CD4-positive, CD25-positive, alpha-beta regulatory T cell (primary cell): ENCODE results near the gene FNIP1. TPM values are rescaled to one million over a fixed set of nuclear protein-coding genes. Genes with fewer than 3 reads are reported as not detected.

Experiments used
- ATAC-seq, 2 donors: fragments of 150-1000 bp; cut with Tn5 transposase; one replicate each; pipeline ENCODE4 v1.10.0; 2021; ENCODE audit warnings: low read depth in 2 of 2, moderate number of reproducible peaks in 2 of 2, moderate library complexity in 1 of 2
- DNase-seq, 3 donors: peaks; one replicate each; pipeline versions ENCODE4 v3.0.0 to v3.0.0-alpha.2; 2012 to 2022; ENCODE audit warnings: mixed read lengths in 1 of 3
- H3K27ac ChIP-seq: one replicate; pipeline ENCODE4 v1.7.0; 2013; ENCODE audit warnings: mild to moderate bottlenecking, low read length; ENCODE audit not compliant: insufficient read depth, poor library complexity, severe bottlenecking
- H3K27me3 ChIP-seq: one replicate; pipeline ENCODE4 v1.7.0; 2013; ENCODE audit warnings: low read length; ENCODE audit not compliant: control insufficient read depth, insufficient read depth
- H3K36me3 ChIP-seq: one replicate; pipeline ENCODE4 v1.7.0; 2013; ENCODE audit warnings: mild to moderate bottlenecking, low read length, moderate library complexity; ENCODE audit not compliant: control insufficient read depth, insufficient read depth
- H3K4me1 ChIP-seq: 2 replicates; pipeline ENCODE4 v1.7.0; 2013; ENCODE audit warnings: mild to moderate bottlenecking, low read length; ENCODE audit not compliant: insufficient read depth, control insufficient read depth, poor library complexity, severe bottlenecking
- H3K4me3 ChIP-seq: one replicate; pipeline ENCODE4 v1.7.0; 2013; ENCODE audit warnings: low read depth, mild to moderate bottlenecking, low read length, moderate library complexity
- H3K9me3 ChIP-seq, 2 experiments: 1 replicate in 1 of 2; 2 replicates in 1 of 2; pipeline ENCODE4 v1.7.0; 2013; ENCODE audit warnings: low read length in 2 of 2, mild to moderate bottlenecking in 1 of 2, moderate library complexity in 1 of 2; ENCODE audit not compliant: control insufficient read depth in 2 of 2
- H3K27ac Mint-ChIP-seq, 3 donors: one replicate each; pipeline ENCODE4 v1.8.0; 2020 to 2022; ENCODE audit warnings: mild to moderate bottlenecking in 3 of 3, mixed read lengths in 3 of 3, moderate library complexity in 2 of 3
- H3K27me3 Mint-ChIP-seq: one replicate; pipeline ENCODE4 v1.8.0; 2022; ENCODE audit warnings: mild to moderate bottlenecking, mixed read lengths
- H3K36me3 Mint-ChIP-seq: one replicate; pipeline ENCODE4 v1.8.0; 2020; ENCODE audit warnings: mixed read lengths
- H3K4me1 Mint-ChIP-seq, 4 donors: one replicate each; pipeline ENCODE4 v1.8.0; 2020 to 2022; ENCODE audit warnings: mixed read lengths in 4 of 4, mild to moderate bottlenecking in 1 of 4
- H3K4me3 Mint-ChIP-seq, 4 donors: one replicate each; pipeline ENCODE4 v1.8.0; 2020 to 2022; ENCODE audit warnings: mild to moderate bottlenecking in 4 of 4, mixed read lengths in 4 of 4, moderate library complexity in 3 of 4
- H3K9me3 Mint-ChIP-seq, 7 donors: one replicate each; pipeline ENCODE4 v1.8.0; 2020 to 2022; ENCODE audit warnings: mixed read lengths in 7 of 7, mild to moderate bottlenecking in 3 of 7, moderate library complexity in 2 of 7
- polyA plus RNA-seq, 4 donors: library from polyadenylated mRNA; unstranded; fragments of 300-500 nt; fragmentation: Illumina TruSeq; gene quantifications; one replicate each; pipeline ENCODE4 v1.2.3, GENCODE V29; 2021
- total RNA-seq: library from RNA; stranded (reverse); gene quantifications from one replicate; pipeline ENCODE4 v1.2.3, GENCODE V29; 2022

Gene FNIP1
- total and polyA plus RNA-seq, 5 donors from 2014 or later, result 10.0 to 33.2 (median 14.1) TPM

DNA sequence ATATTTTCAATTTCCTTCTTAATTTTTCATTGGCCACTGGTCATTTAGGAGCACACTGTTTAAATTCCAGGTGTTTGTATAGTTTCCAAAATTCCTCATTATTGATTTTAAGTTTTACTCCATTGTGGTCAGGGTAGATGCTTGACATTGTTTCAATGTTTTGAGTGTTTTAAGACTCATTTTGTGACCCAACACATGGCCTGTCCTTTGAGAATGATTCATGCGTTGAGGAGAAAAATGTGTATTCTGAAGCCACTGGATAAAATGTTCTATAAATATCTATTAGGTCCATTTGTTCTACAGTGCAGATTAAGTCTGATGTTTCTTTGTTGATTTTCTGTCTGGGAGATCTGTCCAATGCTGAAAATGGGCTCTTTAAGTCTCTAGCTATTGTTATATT, 24.4 kb upstream of the FNIP1 start:
- Mint-ChIP-seq H3K27ac (no peak overlapping the region), H3K4me1 (peaks cover 5 to 13% (median 8%) of the 10 kb centered on the region in 4 donors), H3K9me3 (peaks cover 0 to 3% (median 0%) of the 10 kb centered on the region in 7 donors), H3K36me3 (no peaks in the 10 kb centered on the region), H3K27me3 (peaks cover 35% of the 10 kb centered on the region), H3K4me3 (no peak overlapping the region)
- DNase-seq (no peak), ATAC-seq (no peak)
- Histone ChIP-seq H3K4me3 (no peak overlapping the region), H3K9me3 (no peaks in the 10 kb centered on the region), H3K36me3 (no peaks in the 10 kb centered on the region), H3K4me1 (no peaks in the 10 kb centered on the region), H3K27ac (no peak overlapping the region), H3K27me3 (peaks cover 7% of the 10 kb centered on the region)

DNA sequence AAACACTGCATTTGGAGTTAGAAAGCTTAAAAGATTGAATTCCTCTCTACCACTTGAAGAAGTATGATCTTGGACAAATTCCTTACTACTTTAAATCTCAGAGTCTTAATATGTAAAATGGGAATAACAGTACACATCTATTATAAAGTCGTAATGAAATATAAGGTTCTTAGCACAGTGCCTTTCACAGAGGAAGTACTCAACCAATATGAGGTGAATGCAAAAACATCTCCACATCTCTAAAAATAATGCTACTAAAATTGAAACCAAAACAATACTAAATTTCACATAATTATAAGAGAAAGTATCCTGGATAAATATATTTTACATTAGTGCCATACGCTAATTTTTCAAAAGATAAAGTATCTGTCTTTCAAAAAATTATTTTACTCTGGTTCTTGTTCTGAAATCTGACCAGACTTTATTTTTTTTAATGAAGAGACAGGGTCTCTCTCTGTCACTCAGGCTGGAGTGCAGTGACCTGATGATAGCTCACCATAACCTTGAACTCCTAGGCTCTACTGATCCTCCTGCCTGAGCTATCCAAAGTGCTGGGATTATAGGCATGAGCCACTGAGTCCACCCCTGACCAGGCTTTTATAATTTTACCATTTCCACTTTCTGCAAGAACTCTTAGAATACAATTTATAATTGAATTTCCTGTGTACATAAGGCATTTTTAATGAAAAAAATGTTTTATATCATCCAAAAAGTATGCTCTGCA, 21.3 kb upstream of the FNIP1 start:
- H3K27me3 ChIP-seq, result peaks cover 8% of the 10 kb centered on the region
- ATAC-seq (no peak), DNase-seq (no peak)
- no peaks in the 10 kb centered on the region for H3K36me3 ChIP-seq
- no peak overlapping the region for H3K4me3 ChIP-seq
- Mint-ChIP-seq H3K4me1 (peaks cover 5 to 13% (median 8%) of the 10 kb centered on the region in 4 donors), H3K27ac (peak overlapping the region in 1 of 3 donors; percentile 37), H3K36me3 (no peaks in the 10 kb centered on the region), H3K9me3 (peaks cover 0 to 2% (median 0%) of the 10 kb centered on the region in 7 donors), H3K4me3 (no peak overlapping the region), H3K27me3 (peaks cover 24% of the 10 kb centered on the region)
- no peaks in the 10 kb centered on the region for H3K4me1 ChIP-seq
- no peak overlapping the region for H3K27ac ChIP-seq
- H3K9me3 ChIP-seq, result no peaks in the 10 kb centered on the region

DNA sequence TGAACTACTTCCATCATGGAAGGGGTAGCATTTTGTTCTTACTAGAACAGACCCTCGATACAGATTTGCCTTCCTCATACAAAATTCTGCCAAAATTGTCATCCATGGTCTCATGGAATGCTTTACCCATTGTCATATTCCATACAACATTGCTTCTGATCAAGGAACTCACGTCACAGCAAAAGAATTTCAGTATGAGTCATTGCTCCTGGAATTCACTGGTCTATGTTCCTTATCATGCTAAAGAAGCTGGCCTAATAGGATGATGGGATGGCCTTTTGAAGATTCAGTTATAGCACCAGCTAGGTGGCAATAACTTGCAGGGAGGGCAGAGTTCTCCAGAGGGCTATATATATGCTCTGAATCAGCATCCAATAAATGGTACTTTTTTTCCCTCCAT, 18.2 kb upstream of the FNIP1 start:
- peaks cover 5% of the 10 kb centered on the region for H3K27me3 Mint-ChIP-seq
- no peak overlapping the region for H3K4me3 ChIP-seq
- peaks cover 0 to 2% (median 0%) of the 10 kb centered on the region in 7 donors for H3K9me3 Mint-ChIP-seq
- H3K36me3 Mint-ChIP-seq, result no peaks in the 10 kb centered on the region
- no peak overlapping the region for H3K27ac Mint-ChIP-seq
- peaks cover 2% of the 10 kb centered on the region for H3K27me3 ChIP-seq
- ATAC-seq, result no peak
- no peaks in the 10 kb centered on the region for H3K9me3 ChIP-seq
- peaks cover 5 to 16% (median 8%) of the 10 kb centered on the region in 4 donors for H3K4me1 Mint-ChIP-seq
- H3K27ac ChIP-seq, result no peak overlapping the region
- no peaks in the 10 kb centered on the region for H3K4me1 ChIP-seq
- H3K36me3 ChIP-seq, result no peaks in the 10 kb centered on the region
- DNase-seq, result no peak
- H3K4me3 Mint-ChIP-seq, result no peak overlapping the region

DNA sequence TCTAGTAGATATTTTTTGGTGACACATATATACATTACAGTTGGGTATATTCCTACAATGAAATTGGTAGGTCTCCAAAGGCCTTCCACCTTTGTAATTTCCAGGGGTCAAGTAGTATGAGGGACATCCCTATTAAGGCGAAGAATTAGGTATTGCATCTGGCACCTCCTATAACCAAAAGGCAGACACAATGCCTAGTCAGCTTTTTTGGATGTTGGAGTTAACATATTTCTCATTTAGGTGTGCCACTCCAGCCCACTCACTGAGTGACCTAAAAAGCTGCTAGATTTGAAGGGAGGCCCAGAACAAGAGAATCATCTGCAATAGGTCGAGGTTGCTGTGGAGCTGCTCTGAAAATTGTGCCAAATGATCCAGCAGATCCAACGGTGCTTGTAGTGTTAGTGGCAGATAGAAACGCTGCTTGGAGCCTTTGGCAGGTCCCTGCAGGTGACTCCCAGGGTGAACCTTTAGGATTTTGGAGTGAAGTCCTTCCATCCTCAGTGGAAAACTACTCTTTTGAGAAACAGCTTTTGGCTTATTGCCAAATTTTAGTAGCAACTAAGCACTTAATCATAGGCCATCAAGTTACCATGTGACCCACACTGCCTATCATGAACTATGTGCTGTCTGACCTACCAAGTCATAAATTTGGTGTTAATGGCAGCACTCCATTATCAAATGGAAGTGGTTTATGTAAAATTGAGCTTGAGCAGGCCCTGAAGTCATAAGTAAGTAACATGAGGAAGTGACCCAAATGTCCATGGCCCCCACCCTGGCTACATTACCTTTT, 15.7 kb upstream of the FNIP1 start:
- peaks cover 6% of the 10 kb centered on the region for H3K27me3 Mint-ChIP-seq
- peaks cover 4% of the 10 kb centered on the region for H3K36me3 Mint-ChIP-seq
- no peak overlapping the region for H3K4me3 Mint-ChIP-seq
- no peak overlapping the region for H3K27ac Mint-ChIP-seq
- H3K9me3 Mint-ChIP-seq, result peaks cover 0 to 2% (median 0%) of the 10 kb centered on the region in 7 donors
- Histone ChIP-seq H3K27me3 (peaks cover 2% of the 10 kb centered on the region), H3K27ac (no peak overlapping the region), H3K4me3 (no peak overlapping the region), H3K4me1 (no peaks in the 10 kb centered on the region), H3K36me3 (no peaks in the 10 kb centered on the region), H3K9me3 (no peaks in the 10 kb centered on the region)
- peaks cover 0 to 4% (median under 1%) of the 10 kb centered on the region in 4 donors for H3K4me1 Mint-ChIP-seq
- ATAC-seq (no peak), DNase-seq (no peak)

DNA sequence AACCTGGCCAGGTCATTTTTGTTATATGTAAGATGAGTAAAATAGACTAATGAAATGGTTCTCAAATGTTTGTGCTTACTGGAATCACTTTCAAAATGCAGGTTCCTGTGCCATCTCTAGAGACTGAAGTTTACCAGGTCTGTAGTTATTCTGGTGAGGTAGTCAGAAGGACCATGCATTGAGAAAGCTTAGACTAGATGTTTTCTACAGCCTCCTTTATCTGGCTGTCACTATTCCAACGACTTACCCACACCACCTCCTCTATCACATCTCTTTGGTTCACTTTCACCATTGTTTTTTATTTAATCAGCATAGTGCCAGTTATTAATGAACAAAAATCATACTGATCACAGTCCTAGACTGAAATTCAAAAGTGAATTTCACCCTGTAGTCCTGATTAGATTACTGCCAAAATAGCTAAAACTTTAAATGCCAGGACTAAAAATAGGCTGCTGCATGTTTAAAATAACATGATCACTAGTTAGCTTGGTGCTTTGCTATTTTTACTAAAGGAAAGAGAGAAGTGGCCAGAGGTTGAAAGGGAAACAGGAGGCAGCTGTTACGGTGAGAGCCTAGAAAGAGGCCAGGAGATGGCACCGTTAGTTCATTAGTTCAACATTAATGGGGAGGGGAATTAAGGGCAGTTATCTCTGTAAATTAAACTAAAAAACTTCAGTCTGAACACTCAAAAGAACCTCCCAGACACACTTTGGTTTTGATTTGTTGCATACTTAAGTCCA, 13.9 kb upstream of the FNIP1 start:
- H3K27me3 Mint-ChIP-seq, result peaks cover 11% of the 10 kb centered on the region
- no peak overlapping the region for H3K4me3 ChIP-seq
- H3K27ac Mint-ChIP-seq, result no peak overlapping the region
- no peaks in the 10 kb centered on the region for H3K4me1 ChIP-seq
- H3K36me3 ChIP-seq, result no peaks in the 10 kb centered on the region
- DNase-seq (peak in 1 of 3 donors; percentile 37), ATAC-seq (no peak)
- H3K27me3 ChIP-seq, result peaks cover 2% of the 10 kb centered on the region
- peaks cover 4% of the 10 kb centered on the region for H3K36me3 Mint-ChIP-seq
- peaks cover 0 to 2% (median 0%) of the 10 kb centered on the region in 7 donors for H3K9me3 Mint-ChIP-seq
- H3K9me3 ChIP-seq, result no peaks in the 10 kb centered on the region
- peaks cover 0 to 3% (median 0%) of the 10 kb centered on the region in 4 donors for H3K4me1 Mint-ChIP-seq
- no peak overlapping the region for H3K27ac ChIP-seq
- H3K4me3 Mint-ChIP-seq, result no peak overlapping the region

DNA sequence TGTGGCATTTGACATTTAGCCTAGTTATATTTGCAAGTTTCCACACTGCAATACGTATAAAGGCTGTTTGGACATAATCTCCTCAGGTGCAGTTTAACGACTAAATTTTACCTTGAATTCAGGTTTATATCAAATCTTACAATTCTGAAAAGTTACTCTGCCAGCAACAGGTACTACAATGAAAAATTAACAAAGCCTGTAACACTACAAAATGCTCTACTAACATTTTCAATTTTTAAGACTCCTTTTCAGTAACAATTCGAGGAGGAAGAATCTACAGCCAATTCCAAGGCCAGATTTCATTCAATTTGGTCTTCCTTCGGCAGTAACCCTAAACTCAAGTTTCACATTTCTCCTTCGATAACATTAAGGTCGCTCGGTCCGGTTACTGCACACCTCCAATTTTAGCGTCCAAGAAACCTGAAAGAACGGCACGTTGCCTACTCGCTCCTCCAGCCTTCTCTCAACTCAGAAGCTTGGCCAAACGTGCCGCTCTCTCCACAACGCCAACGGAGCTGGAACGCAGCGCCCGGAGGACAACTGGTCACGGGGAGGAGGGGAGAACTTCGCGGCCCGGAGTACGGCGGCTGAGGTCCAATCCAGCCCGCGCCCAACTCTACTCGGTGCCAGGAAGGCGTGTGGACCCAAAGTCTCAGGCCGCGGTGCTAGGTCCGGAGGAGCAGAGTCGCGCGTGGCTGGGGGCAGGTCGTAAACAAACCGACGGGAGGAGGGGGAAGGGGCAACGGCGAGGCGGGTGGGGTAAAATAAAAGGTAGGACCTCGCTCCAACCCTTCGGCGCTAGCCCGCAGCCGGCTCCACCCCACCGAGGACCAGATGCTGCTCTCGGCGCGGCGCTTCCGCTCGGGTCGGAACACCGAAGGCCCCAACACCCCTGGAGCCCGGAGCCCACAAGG, 681 bp downstream of the FNIP1 start:
- Histone ChIP-seq H3K36me3 (no peaks in the 10 kb centered on the region), H3K4me1 (peaks cover 23% of the 10 kb centered on the region), H3K9me3 (no peaks in the 10 kb centered on the region), H3K4me3 (peak overlapping the region; percentile 96), H3K27ac (peak overlapping the region; percentile 93), H3K27me3 (no peaks in the 10 kb centered on the region)
- H3K9me3 Mint-ChIP-seq, result no peaks in the 10 kb centered on the region
- ATAC-seq (peak in 1 of 2 donors; percentile 1), DNase-seq (peak; percentile 12 to 50 (median 38))
- peaks cover 4% of the 10 kb centered on the region for H3K36me3 Mint-ChIP-seq
- H3K4me1 Mint-ChIP-seq, result peaks cover 25 to 44% (median 35%) of the 10 kb centered on the region in 4 donors
- H3K27ac Mint-ChIP-seq, result peak overlapping the region; percentile 95 to 97 (median 95)
- no peaks in the 10 kb centered on the region for H3K27me3 Mint-ChIP-seq
- H3K4me3 Mint-ChIP-seq, result peak overlapping the region; percentile 90 to 99 (median 96)

DNA sequence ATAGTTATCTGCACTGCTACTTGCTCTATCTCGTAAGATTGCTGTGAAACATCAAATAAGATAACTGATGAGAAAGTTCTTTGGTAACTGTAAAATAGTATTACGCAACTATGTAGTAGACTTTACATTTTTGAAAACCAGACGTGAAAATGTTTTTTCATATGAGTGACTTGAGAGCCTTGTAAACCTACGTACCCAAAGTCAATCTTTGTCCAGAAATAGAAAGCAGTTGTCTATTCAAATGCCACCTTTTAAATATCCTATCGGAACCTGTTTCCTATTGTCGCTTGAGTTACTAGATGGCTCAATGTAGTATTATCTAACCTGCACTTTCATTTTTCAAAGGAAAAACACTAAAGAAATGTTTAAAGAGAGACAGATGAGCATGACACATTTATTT, 1.6 kb downstream of the FNIP1 start:
- Mint-ChIP-seq H3K9me3 (no peaks in the 10 kb centered on the region), H3K4me1 (peaks cover 31 to 52% (median 41%) of the 10 kb centered on the region in 4 donors), H3K36me3 (peaks cover 4% of the 10 kb centered on the region), H3K27me3 (no peaks in the 10 kb centered on the region), H3K4me3 (peak overlapping the region; percentile 76 to 96 (median 86)), H3K27ac (peak overlapping the region; percentile 10 to 95 (median 44))
- no peaks in the 10 kb centered on the region for H3K27me3 ChIP-seq
- DNase-seq (peak in 1 of 3 donors; percentile 8), ATAC-seq (no peak)
- H3K36me3 ChIP-seq, result no peaks in the 10 kb centered on the region
- no peaks in the 10 kb centered on the region for H3K9me3 ChIP-seq
- H3K4me1 ChIP-seq, result peaks cover 27% of the 10 kb centered on the region
- H3K4me3 ChIP-seq, result peak overlapping the region; percentile 96
- H3K27ac ChIP-seq, result no peak overlapping the region
